GM12878 (cell line): ENCODE results near the gene DNMT3B. TPM values are rescaled to one million over a fixed set of nuclear protein-coding genes. Genes with fewer than 3 reads are reported as not detected.
A peak's percentile ranks its signal among the peaks of the same experiment; 100 is the strongest.

Experiments
- ATAC-seq: fragments of 200-7000 bp; cut with Tn5 transposase; 3 replicates; pipeline ENCODE4 v1.9.1; 2020; ENCODE audit warnings: mild to moderate bottlenecking, moderate library complexity
- BruUV-seq: library from RNA; stranded (reverse); fragments of 400-500 nt; replicated peaks from 2 replicates; lab custom pipeline; 2021; lab: Mats Ljungman, UMichigan
- CTCF ChIA-PET: fragments of 300-600 bp; sonication (Branson Sonifier 250); formaldehyde crosslinking; extraction: SDS; loops from one replicate; lab custom pipeline; 2021; ENCODE audit warnings: inconsistent platforms; lab: Yijun Ruan, JAX
- POLR2A ChIA-PET: fragments of 350-600 bp; formaldehyde crosslinking; extraction: SDS; loops from one replicate; lab custom pipeline; 2021; ENCODE audit warnings: inconsistent platforms; lab: Charles Lee
- RAD21 ChIA-PET: fragments of 300-600 bp; sonication (Branson Sonifier 250); formaldehyde crosslinking; loops from one replicate; lab custom pipeline; 2023; ENCODE audit warnings: antibody characterized with exemption; ENCODE audit not compliant: unreplicated experiment; lab: Charles Lee
- SMC1A ChIA-PET: fragments of 300-600 bp; sonication (Branson Sonifier 250); formaldehyde crosslinking; loops from one replicate; lab custom pipeline; 2023; ENCODE audit not compliant: unreplicated experiment, uncharacterized antibody; lab: Charles Lee
- DNase-seq: peaks from one replicate; pipeline ENCODE4 v3.0.0-alpha.2; 2011; ENCODE audit warnings: low read depth, low spot score
- FAIRE-seq: peaks from 3 replicates; lab custom pipeline; 2011; peaks lifted over from hg19 to GRCh38; lab: Jason Lieb, UNC
- H2AFZ ChIP-seq: 2 replicates; pipeline ENCODE4 v1.6.0; 2011; ENCODE audit warnings: low read depth, low read length, control low read depth; ENCODE audit not compliant: control insufficient read depth
- H3K27ac ChIP-seq: 2 replicates; pipeline ENCODE4 v1.5.1; 2011; ENCODE audit warnings: control low read depth; ENCODE audit not compliant: control insufficient read depth, insufficient read depth
- H3K27me3 ChIP-seq, 2 experiments: replicated peaks in 1 of 2; 2 replicates each; pipeline versions ENCODE4 v1.6.0 to v1.6.1; 2011; ENCODE audit warnings: low read length in 1 of 2; ENCODE audit not compliant: control insufficient read depth in 2 of 2, insufficient read depth in 2 of 2
- H3K36me3 ChIP-seq, 2 experiments: 2 replicates each; pipeline ENCODE4 v1.5.1; 2011; ENCODE audit warnings: low read length in 1 of 2; ENCODE audit not compliant: control insufficient read depth in 2 of 2, insufficient read depth in 2 of 2
- H3K4me1 ChIP-seq: 2 replicates; pipeline ENCODE4 v1.6.1; 2011; ENCODE audit warnings: mild to moderate bottlenecking, low read length, moderate library complexity, mixed read lengths; ENCODE audit not compliant: control insufficient read depth, insufficient read depth
- H3K4me2 ChIP-seq: 2 replicates; pipeline ENCODE4 v1.6.0; 2011; ENCODE audit warnings: control low read depth; ENCODE audit not compliant: control insufficient read depth, insufficient read depth
- H3K4me3 ChIP-seq: fragments of 200-600 bp; sonication (generic); 2 replicates; pipeline ENCODE4 v1.5.1; 2016
- H3K79me2 ChIP-seq: 2 replicates; pipeline ENCODE4 v1.6.0; 2011; ENCODE audit warnings: low read length; ENCODE audit not compliant: control insufficient read depth, insufficient read depth
- H3K9ac ChIP-seq: 2 replicates; pipeline ENCODE4 v1.8.0; 2011; ENCODE audit warnings: low read length, control low read depth, mixed read lengths; ENCODE audit not compliant: control insufficient read depth, insufficient read depth
- H3K9me3 ChIP-seq: replicated peaks from 3 replicates; pipeline ENCODE4 v1.5.1; 2011; ENCODE audit warnings: mild to moderate bottlenecking, low read length; ENCODE audit not compliant: control insufficient read depth, insufficient read depth
- H4K20me1 ChIP-seq: 2 replicates; pipeline ENCODE4 v1.6.0; 2011; ENCODE audit not compliant: control insufficient read depth, insufficient read depth
- BCL3 ChIP-seq: IDR thresholded peaks from 2 replicates; pipeline ENCODE4 v1.6.1; 2011; ENCODE audit warnings: borderline replicate concordance, low read depth, mild to moderate bottlenecking, moderate library complexity, low read length; ENCODE audit not compliant: insufficient read depth, poor library complexity, severe bottlenecking
- EGR1 ChIP-seq, 2 experiments: IDR thresholded peaks; 1 replicate in 1 of 2; 2 replicates in 1 of 2; pipeline ENCODE4 v1.6.1; 2011 to 2012; ENCODE audit warnings: low read depth in 2 of 2, low read length in 2 of 2, borderline replicate concordance in 1 of 2, mild to moderate bottlenecking in 1 of 2, moderate library complexity in 1 of 2
- ETV6 ChIP-seq, 2 experiments: fragments of 450-650 bp in 1 of 2; IDR thresholded peaks in 1 of 2; conservative IDR thresholded peaks in 1 of 2; 2 replicates each; pipeline ENCODE4 v1.6.1; 2014; ENCODE audit warnings: antibody characterized with exemption in 1 of 2, borderline replicate concordance in 1 of 2, low read depth in 1 of 2, mild to moderate bottlenecking in 1 of 2, moderate library complexity in 1 of 2
- EZH2 ChIP-seq: IDR thresholded peaks from 2 replicates; pipeline ENCODE4 v1.6.1; 2012; ENCODE audit warnings: low read depth, mild to moderate bottlenecking, control low read depth, inconsistent platforms, low read length, borderline replicate concordance; ENCODE audit not compliant: control insufficient read depth
- POLR2AphosphoS5 ChIP-seq: IDR thresholded peaks from 2 replicates; pipeline ENCODE4 v1.6.1; 2011; ENCODE audit warnings: mild to moderate bottlenecking, low read length, inconsistent platforms
- PRDM15 ChIP-seq: fragments of 450-650 bp; formaldehyde crosslinking; IDR thresholded peaks from 2 replicates; pipeline ENCODE4 v1.4.0; 2020; ENCODE audit warnings: mild to moderate bottlenecking, moderate library complexity
- RB1 ChIP-seq: fragments of 450-650 bp; formaldehyde crosslinking; IDR thresholded peaks from 2 replicates; pipeline ENCODE4 v1.6.1; 2017; ENCODE audit warnings: mild to moderate bottlenecking, borderline replicate concordance
- SP1 ChIP-seq: IDR thresholded peaks from one replicate; pipeline ENCODE4 v1.6.1; 2011; ENCODE audit warnings: low read depth, low read length
- SRF ChIP-seq, 2 experiments: IDR thresholded peaks; 2 replicates each; pipeline ENCODE4 v1.6.1; 2011; ENCODE audit warnings: low read depth in 2 of 2, low read length in 2 of 2, mild to moderate bottlenecking in 1 of 2, moderate library complexity in 1 of 2
- SUZ12 ChIP-seq: fragments of 200-600 bp; sonication (generic); IDR thresholded peaks from one replicate; pipeline ENCODE4 v1.6.1; 2018; ENCODE audit warnings: antibody characterized with exemption, mild to moderate bottlenecking; ENCODE audit not compliant: unreplicated experiment
- WGBS: methylation state at CpG from one replicate; pipeline ENCODE4 v1.1.6; 2016; ENCODE audit warnings: low lambda C conversion rate; ENCODE audit not compliant: insufficient replicate concordance, insufficient coverage; ENCODE audit errors: missing lambda C conversion rate; 5-methylcytosine and 5-hydroxymethylcytosine counted together
- in situ Hi-C: fragments of 300-500 bp; cut with MboI; formaldehyde crosslinking; loops from 9 replicates; pipeline ENCODE4 v1.14.3; 2018; ENCODE audit warnings: mixed read lengths
- intact Hi-C: fragments of 100-400 bp; cut with micrococcal nuclease; formaldehyde crosslinking; loops from one replicate; pipeline ENCODE4 v1.14.2; 2022; ENCODE audit not compliant: unreplicated experiment
- polyA plus RNA-seq, 11 experiments: library from polyadenylated mRNA; depleted of rRNA in 4 of 11; unstranded in 6 of 11; stranded (reverse) in 5 of 11; fragments of >200 nt; fragmentation: Nextera tagmentation in 4 of 11; fragmentation: Illumina TruSeq in 1 of 11; extraction: Ambion mirVana in 4 of 11; extraction: Trizol in 1 of 11; gene quantifications; 1 replicate in 1 of 11; 2 replicates in 10 of 11; pipeline versions ENCODE4 v1.2.1 to v1.2.3, GENCODE V29; 2011 to 2016; ENCODE audit warnings: inconsistent platforms in 2 of 11, missing spikeins in 2 of 11, low read depth in 1 of 11
- total RNA-seq, 4 experiments: library from RNA; depleted of rRNA in 3 of 4; stranded (reverse); fragments of >200 nt in 3 of 4; fragmentation: Illumina TruSeq in 1 of 4; extraction: Trizol in 1 of 4; gene quantifications; 2 replicates each; pipeline versions ENCODE4 v1.2.1 to v1.2.3, GENCODE V29; 2013 to 2021

The DNMT3B gene
- total and polyA plus RNA-seq, 10 of the 15 experiments (the other 5 are each of a cell fraction or from before 2014, with no cell fraction given) = 0.23 to 1.9 (median 1.1) TPM

DNA sequence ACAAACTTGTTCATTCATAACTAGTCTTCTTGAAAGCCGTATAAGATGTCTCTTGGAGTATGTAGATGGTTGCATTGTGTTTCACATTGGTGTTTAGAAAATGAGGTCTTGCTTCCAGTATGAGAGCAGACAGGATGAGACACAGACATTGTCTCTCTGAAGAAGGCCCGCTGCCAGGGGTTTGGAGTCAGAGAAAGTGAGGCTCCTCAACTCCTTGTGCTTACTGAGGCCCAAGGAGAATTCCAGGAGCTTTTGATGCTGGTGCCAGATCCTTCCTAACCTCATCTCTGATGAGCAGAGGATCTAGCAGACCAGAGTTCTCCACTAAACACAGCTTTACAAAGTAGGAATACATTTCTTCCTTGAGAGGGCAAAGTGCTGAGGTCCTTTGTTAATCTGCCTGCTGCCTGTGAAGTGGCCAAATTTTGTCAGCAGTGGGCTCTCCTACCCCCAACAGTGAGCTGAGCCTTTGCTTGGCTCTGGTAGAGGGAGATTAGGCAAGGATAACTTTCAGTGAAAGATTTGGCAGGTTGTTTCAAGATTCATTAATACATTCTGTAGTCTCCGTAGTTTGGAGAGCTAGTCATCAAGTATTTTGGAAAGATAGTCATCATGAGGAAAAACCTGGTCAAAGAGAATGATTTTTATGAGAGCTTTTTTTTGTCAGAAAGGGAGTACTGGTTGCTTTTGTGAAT, 67.3 kb downstream of the DNMT3B start:
- TSS peak; percentile 14 for BruUV-seq
- no peaks in the 10 kb centered on the region for H3K27me3 ChIP-seq
- peaks cover 36% of the 10 kb centered on the region for H3K79me2 ChIP-seq
- no peak overlapping the region for H2AFZ ChIP-seq
- DNase-seq = no peak
- no peak for TF ChIP-seq ETV6 (conservative IDR thresholded peaks at IDR 0.05 in 1 of 2, IDR thresholded peaks at IDR 0.05 in 1 of 2; ENCODE audit: borderline replicate concordance in 1 of 2, low read depth in 1 of 2)
- no peak for TF ChIP-seq BCL3
- no peak for TF ChIP-seq SP1
- TF ChIP-seq RB1 = no peak
- TF ChIP-seq EGR1 (IDR thresholded peaks at IDR 0.05; ENCODE audit: borderline replicate concordance in 1 of 2, low read depth in 2 of 2, low read length in 2 of 2) = no peak
- TF ChIP-seq SRF (IDR thresholded peaks at IDR 0.05; ENCODE audit: low read depth in 2 of 2, low read length in 2 of 2) = no peak
- TF ChIP-seq SUZ12 = no peak
- no peak for TF ChIP-seq EZH2
- TF ChIP-seq POLR2AphosphoS5 = no peak
- no peak for TF ChIP-seq PRDM15 (CRISPR knock-in tag)
- ATAC-seq = no peak
- ChIA-PET SMC1A (interaction anchor here (1.5 kb wide), 1 partner anchor 39 kb away, joined by 5 read pairs; no protein-coding TSS in a partner anchor), RAD21 (interaction anchor here (0.7 to 1.5 kb wide), 4 partner anchors 10 to 39 kb away, joined by 3 to 4 read pairs (median 4); partner anchors contain the start of gene MAPRE1), POLR2A (interaction anchor here (0.7 to 1.1 kb wide), 2 partner anchors 8 to 10 kb away, joined by 3 read pairs; partner anchors contain the start of gene MAPRE1), CTCF (interaction anchor here (0.6 to 1.9 kb wide), 5 partner anchors 8 to 988 kb away, joined by 3 to 8 read pairs (median 4); no protein-coding TSS in a partner anchor)
- no peak for FAIRE-seq
- intact Hi-C loops = loop anchor here (5.0 kb wide), 1 partner anchor 37 kb away; no protein-coding TSS in a partner anchor
- no peaks in the 10 kb centered on the region for H3K4me1 ChIP-seq
- H3K4me2 ChIP-seq = no peak overlapping the region
- 87% methylated on average over 3 of the region's 3 CpGs for WGBS
- no peak overlapping the region for H3K9ac ChIP-seq
- H4K20me1 ChIP-seq = no peaks in the 10 kb centered on the region; the same call in 1 of the 2 replicates
- no peak overlapping the region for H3K27ac ChIP-seq
- peaks cover 8 to 25% of the 10 kb centered on the region in 2 experiments for H3K36me3 ChIP-seq
- no peaks in the 10 kb centered on the region for H3K9me3 ChIP-seq
- in situ Hi-C loops = no loop called here
- no peak overlapping the region for H3K4me3 ChIP-seq
